Measurements from ENCODE around the gene APOBEC3H. TPM values are rescaled to one million over a fixed set of nuclear protein-coding genes. Genes with fewer than 3 reads are reported as not detected.
"Not testable (repeated sequence)": the region's sequence is repeated elsewhere in the genome, so short reads cannot be mapped to it uniquely, and the experiment has no call there.

APOBEC3H gene
- 0.32 TPM for total RNA-seq
- long read RNA-seq: 0 reads

- DNase-seq (ENCODE audit: missing footprints): no peak
- peak; percentile 53 for ATAC-seq
- intact Hi-C loops (cut with DNase I): no loop called here
Observed at GRCh38 chr22:39097098-39098020, at the start of gene APOBEC3H. APOBEC3H (plus strand) TSS chr22:39097244; CDS start chr22:39100279, 3,035 bp downstream.

- intact Hi-C loops (cut with DNase I); DNase-seq (ENCODE audit: missing footprints); ATAC-seq: not testable (repeated sequence)
Observed at GRCh38 chr22:39049486-39049885, 47.6 kb upstream of the APOBEC3H start.

- ATAC-seq; intact Hi-C loops (cut with DNase I); DNase-seq (ENCODE audit: missing footprints): not testable (repeated sequence)
Observed at GRCh38 chr22:39051844-39052495, 45.1 kb upstream of the APOBEC3H start.

- intact Hi-C loops (cut with DNase I): no loop called here
- DNase-seq (ENCODE audit: missing footprints) (no peak), ATAC-seq (no peak)
Observed at GRCh38 chr22:39055658-39056057, 41.4 kb upstream of the APOBEC3H start.

- ATAC-seq; DNase-seq (ENCODE audit: missing footprints); intact Hi-C loops (cut with DNase I): not testable (repeated sequence)
Observed at GRCh38 chr22:39061290-39061689, 35.8 kb upstream of the APOBEC3H start.

GRCh38 chr22:39061951-39062350, 35.1 kb upstream of the APOBEC3H start:
- DNase-seq (ENCODE audit: missing footprints); intact Hi-C loops (cut with DNase I); ATAC-seq: not testable (repeated sequence)

GRCh38 chr22:39063904-39064303, 33.1 kb upstream of the APOBEC3H start:
- intact Hi-C loops (cut with DNase I); ATAC-seq; DNase-seq (ENCODE audit: missing footprints): not testable (repeated sequence)

GRCh38 chr22:39066442-39067276, 30.4 kb upstream of the APOBEC3H start:
- DNase-seq (ENCODE audit: missing footprints); intact Hi-C loops (cut with DNase I); ATAC-seq: not testable (repeated sequence)

GRCh38 chr22:39068033-39068785, 28.8 kb upstream of the APOBEC3H start:
- intact Hi-C loops (cut with DNase I): no loop called here
- DNase-seq (ENCODE audit: missing footprints) (no peak), ATAC-seq (no peak)

GRCh38 chr22:39070186-39070585, 26.9 kb upstream of the APOBEC3H start:
- intact Hi-C loops (cut with DNase I): no loop called here
- no peak for ATAC-seq
- no peak for DNase-seq (ENCODE audit: missing footprints)

GRCh38 chr22:39072581-39072981, 24.5 kb upstream of the APOBEC3H start:
- not testable (repeated sequence) for DNase-seq (ENCODE audit: missing footprints)

GRCh38 chr22:39073981-39074380, 23.1 kb upstream of the APOBEC3H start:
- DNase-seq (ENCODE audit: missing footprints) (no peak), ATAC-seq (no peak)
- intact Hi-C loops (cut with DNase I): no loop called here

More at GRCh38 chr22:39072581-39072981, 24.5 kb upstream of the APOBEC3H start:
- intact Hi-C loops (cut with DNase I); ATAC-seq: not testable (repeated sequence)

GRCh38 chr22:39076155-39077025, 20.7 kb upstream of the APOBEC3H start:
- ATAC-seq: peak; percentile 92
- intact Hi-C loops (cut with DNase I); DNase-seq (ENCODE audit: missing footprints): not testable (repeated sequence)

GRCh38 chr22:39077026-39077840, 19.8 kb upstream of the APOBEC3H start, which contains the start of gene APOBEC3G:
APOBEC3G (plus strand) TSS chr22:39077275; CDS start chr22:39077362, 87 bp downstream.
- DNase-seq (ENCODE audit: missing footprints) (peak; percentile 82), ATAC-seq (peak; percentile 88)
- intact Hi-C loops (cut with DNase I): not testable (repeated sequence)

- ATAC-seq; intact Hi-C loops (cut with DNase I); DNase-seq (ENCODE audit: missing footprints): not testable (repeated sequence)
Observed at GRCh38 chr22:39077912-39078311, 19.1 kb upstream of the APOBEC3H start.

GRCh38 chr22:39078329-39078728, 18.7 kb upstream of the APOBEC3H start:
- intact Hi-C loops (cut with DNase I): no loop called here
- DNase-seq (ENCODE audit: missing footprints) (no peak), ATAC-seq (no peak)

Data from Right ventricle myocardium inferior (tissue), 1 donor.